Spleen (tissue), 11 donors: ENCODE measurements around the gene DCUN1D3. TPM values are rescaled to one million over a fixed set of nuclear protein-coding genes. Genes with fewer than 3 reads are reported as not detected.
A peak's percentile ranks its signal among the peaks of the same experiment; 100 is the strongest.

ENCODE experiments used
- DNase-seq: peaks from one replicate; pipeline ENCODE4 v3.0.0-alpha.2; 2020
- H3K27ac ChIP-seq, 8 donors: fragments of 200-600 bp; sonication (generic) in 7 of 8; 1 replicate in 4 of 8; 2 replicates in 4 of 8; pipeline versions ENCODE4 v1.5.0 to v1.8.0; 2016 to 2021; ENCODE audit warnings: inconsistent platforms in 4 of 8, mild to moderate bottlenecking in 4 of 8, moderate library complexity in 1 of 8
- H3K27me3 ChIP-seq, 7 donors: fragments of 200-600 bp; sonication (generic) in 6 of 7; replicated peaks in 1 of 7; 1 replicate in 4 of 7; 2 replicates in 3 of 7; pipeline versions ENCODE4 v1.5.0 to v1.8.0; 2016 to 2021; ENCODE audit warnings: inconsistent platforms in 3 of 7, mild to moderate bottlenecking in 1 of 7
- H3K36me3 ChIP-seq, 6 donors: fragments of 200-600 bp; sonication (generic) in 5 of 6; 1 replicate in 4 of 6; 2 replicates in 2 of 6; pipeline versions ENCODE4 v1.5.0 to v1.8.0; 2016 to 2021; ENCODE audit warnings: inconsistent platforms in 2 of 6
- H3K4me1 ChIP-seq, 6 donors: fragments of 200-600 bp; sonication (generic) in 5 of 6; 1 replicate in 3 of 6; 2 replicates in 3 of 6; pipeline versions ENCODE4 v1.5.0 to v1.8.0; 2016 to 2021; ENCODE audit warnings: inconsistent platforms in 3 of 6
- H3K4me3 ChIP-seq, 8 donors: fragments of 200-600 bp; sonication (generic) in 7 of 8; 1 replicate in 4 of 8; 2 replicates in 4 of 8; pipeline versions ENCODE4 v1.5.0 to v1.8.0; 2016 to 2021; ENCODE audit warnings: inconsistent platforms in 4 of 8, mild to moderate bottlenecking in 4 of 8, moderate library complexity in 2 of 8
- H3K9me3 ChIP-seq, 8 donors: fragments of 200-600 bp; sonication (generic) in 7 of 8; 1 replicate in 4 of 8; 2 replicates in 4 of 8; pipeline versions ENCODE4 v1.5.0 to v1.8.0; 2016 to 2021; ENCODE audit warnings: inconsistent platforms in 4 of 8
- CTCF ChIP-seq, 11 experiments: fragments of 200-600 bp in 7 of 11; fragments of 450-650 bp in 4 of 11; sonication (generic) in 4 of 11; IDR thresholded peaks in 8 of 11; conservative IDR thresholded peaks in 3 of 11; 1 replicate in 7 of 11; 2 replicates in 4 of 11; pipeline versions ENCODE4 v1.4.0 to v1.8.0; 2016 to 2021; ENCODE audit warnings: antibody characterized with exemption in 11 of 11, inconsistent platforms in 4 of 11, mild to moderate bottlenecking in 1 of 11
- POLR2A ChIP-seq, 3 donors: fragments of 450-650 bp; IDR thresholded peaks; one replicate each; pipeline ENCODE4 v1.5.1; 2017; ENCODE audit warnings: antibody characterized with exemption in 3 of 3, mild to moderate bottlenecking in 1 of 3
- POLR2AphosphoS5 ChIP-seq, 3 donors: sonication (generic); formaldehyde crosslinking; IDR thresholded peaks; one replicate each; pipeline ENCODE4 v1.5.1; 2017; ENCODE audit warnings: antibody characterized with exemption in 3 of 3
- WGBS, 5 donors: extraction: QIAGEN DNeasy Blood & Tissue Kit in 3 of 5; methylation state at CpG; one replicate each; pipeline versions ENCODE4 v1.1.5 to v1.1.7; 2013 to 2018; 5-methylcytosine and 5-hydroxymethylcytosine counted together
- intact Hi-C: fragments of 100-400 bp; cut with DNase I; formaldehyde crosslinking; loops from one replicate; pipeline ENCODE4 v1.15.0; 2023; ENCODE audit warnings: low total_unique reads
- polyA plus RNA-seq, 3 donors: library from polyadenylated mRNA; stranded (reverse); fragments of 200-250 nt; gene quantifications; one replicate each; pipeline ENCODE4 v1.2.1, GENCODE V29; 2013
- total RNA-seq, 7 donors: library from RNA; depleted of rRNA in 3 of 7; stranded (reverse); fragments of >200 nt in 3 of 7; fragmentation: NEBNext Ultra II Directional in 4 of 7; extraction: Animal tissue kit (Norgen Biotek cat#: 25700) in 4 of 7; gene quantifications; one replicate each; pipeline versions ENCODE4 v1.1.0 to v1.2.1, GENCODE V29; 2016 to 2021
- donor health status: healthy with polysubstance abuse.
- donor health status: DM: no; HTN: no; CAD: no; lungs with moderate emphysema.
- donor health status: DM: no; HTN: no; CAD: no.
- donor health status: Bipolar disorder and iron deficiency.
- donor health status: healthy.
- donor health status: DM: no; HTN: no; CAD: no.
- donor health status: DM: yes; HTN: yes; CAD: no.

Gene DCUN1D3
- total and polyA plus RNA-seq, 10 donors = 1.0 to 13.7 (median 7.8) TPM

- Histone ChIP-seq H3K27me3 (no peaks in the 10 kb centered on the region), H3K27ac (peak overlapping the region in 6 of 8 donors; percentile 95 to 99 (median 97)), H3K36me3 (peaks cover 0 to 43% (median 4%) of the 10 kb centered on the region in 6 donors), H3K4me3 (peak overlapping the region in 7 of 8 donors; percentile 70 to 94 (median 90)), H3K9me3 (no peaks in the 10 kb centered on the region), H3K4me1 (peaks cover 28 to 70% (median 49%) of the 10 kb centered on the region in 6 donors)
- WGBS, 5 donors = 36 to 49% (median 44%) methylated on average over 5 of the region's 5 CpGs
- TF ChIP-seq CTCF (IDR thresholded peaks at IDR 0.05 in 8 of 11, conservative IDR thresholded peaks at IDR 0.05 in 3 of 11) = no peak
- no peak for TF ChIP-seq POLR2A (IDR thresholded peaks at IDR 0.05)
- TF ChIP-seq POLR2AphosphoS5 (IDR thresholded peaks at IDR 0.05) = no peak
- intact Hi-C loops = no loop called here
- no peak for DNase-seq
Observed at GRCh38 chr16:20899071-20899470, 1.1 kb downstream of the DCUN1D3 start.

- WGBS, 5 donors = 72 to 89% (median 88%) methylated on average over 3 of the region's 3 CpGs
- intact Hi-C loops = no loop called here
- peak overlapping the region in 1 of 8 donors; percentile 70 for H3K4me3 ChIP-seq
- TF ChIP-seq POLR2A (IDR thresholded peaks at IDR 0.05) (no peak), CTCF (IDR thresholded peaks at IDR 0.05 in 8 of 11, conservative IDR thresholded peaks at IDR 0.05 in 3 of 11) (no peak), POLR2AphosphoS5 (IDR thresholded peaks at IDR 0.05) (no peak)
- no peaks in the 10 kb centered on the region for H3K27me3 ChIP-seq
- peaks cover 17 to 58% (median 38%) of the 10 kb centered on the region in 6 donors for H3K4me1 ChIP-seq
- DNase-seq = no peak
- peaks cover 0 to 51% (median 5%) of the 10 kb centered on the region in 6 donors for H3K36me3 ChIP-seq
- H3K27ac ChIP-seq = no peak overlapping the region
- H3K9me3 ChIP-seq = no peaks in the 10 kb centered on the region
Observed at GRCh38 chr16:20897922-20898321, 2.2 kb downstream of the DCUN1D3 start.

- no peak overlapping the region for H3K27ac ChIP-seq
Observed at GRCh38 chr16:20897253-20897897, 2.8 kb downstream of the DCUN1D3 start.

More at GRCh38 chr16:20897253-20897897, 2.8 kb downstream of the DCUN1D3 start:
- TF ChIP-seq CTCF (IDR thresholded peaks at IDR 0.05 in 8 of 11, conservative IDR thresholded peaks at IDR 0.05 in 3 of 11) (no peak), POLR2A (IDR thresholded peaks at IDR 0.05) (no peak), POLR2AphosphoS5 (IDR thresholded peaks at IDR 0.05) (no peak)
- WGBS, 5 donors = 87 to 94% (median 91%) methylated on average over 4 of the region's 4 CpGs
- Histone ChIP-seq H3K4me1 (peaks cover 13 to 53% (median 33%) of the 10 kb centered on the region in 6 donors), H3K9me3 (no peaks in the 10 kb centered on the region), H3K36me3 (peaks cover 0 to 52% (median 5%) of the 10 kb centered on the region in 6 donors), H3K4me3 (no peak overlapping the region), H3K27me3 (no peaks in the 10 kb centered on the region)
- intact Hi-C loops = no loop called here
- no peak for DNase-seq
